ENCODE results near the gene MOGAT3.
A peak's percentile ranks its signal among the peaks of the same experiment; 100 is the strongest.

The MOGAT3 gene

GRCh38 chr7:101241443-101242349 is 40.9 kb upstream of the MOGAT3 start:
- TF ChIP-seq CTCF (IDR thresholded peaks at IDR 0.05) = no peak
- peak overlapping the region in 1 of 2 donors; percentile 85 for H3K27ac ChIP-seq
- no peak for DNase-seq (ENCODE audit: low spot score)
- no peak overlapping the region for H3K4me3 ChIP-seq

- Histone ChIP-seq H3K27ac (peak overlapping the region in 1 of 2 donors; percentile 85), H3K4me3 (no peak overlapping the region)
- TF ChIP-seq CTCF (IDR thresholded peaks at IDR 0.05) = no peak
- DNase-seq (ENCODE audit: low spot score) = no peak
These were observed 40.2 kb upstream of the MOGAT3 start for GRCh38 chr7:101241015-101241363.

- TF ChIP-seq CTCF (IDR thresholded peaks at IDR 0.05) = no peak
- H3K4me3 ChIP-seq = no peak overlapping the region
- no peak for DNase-seq (ENCODE audit: low spot score)
- peak overlapping the region in 1 of 2 donors; percentile 85 for H3K27ac ChIP-seq
These were observed 39.6 kb upstream of the MOGAT3 start for GRCh38 chr7:101240226-101241014.

- no peak for TF ChIP-seq CTCF (IDR thresholded peaks at IDR 0.05)
- H3K4me3 ChIP-seq = no peak overlapping the region
- DNase-seq (ENCODE audit: low spot score) = no peak
- H3K27ac ChIP-seq = peak overlapping the region in 1 of 2 donors; percentile 85
These were observed 39.0 kb upstream of the MOGAT3 start for GRCh38 chr7:101239951-101240220.

- no peak for DNase-seq (ENCODE audit: low spot score)
- peak overlapping the region in 1 of 2 donors; percentile 85 for H3K27ac ChIP-seq
- no peak overlapping the region for H3K4me3 ChIP-seq
- no peak for TF ChIP-seq CTCF (IDR thresholded peaks at IDR 0.05)
These were observed 38.5 kb upstream of the MOGAT3 start for GRCh38 chr7:101239191-101239950.

GRCh38 chr7:101238226-101239182 is 37.7 kb upstream of the MOGAT3 start:
- no peak for DNase-seq (ENCODE audit: low spot score)
- Histone ChIP-seq H3K27ac (peak overlapping the region; percentile 54 to 85), H3K4me3 (peak overlapping the region; percentile 52)
- no peak for TF ChIP-seq CTCF (IDR thresholded peaks at IDR 0.05)

All from coronary artery (tissue), 2 donors.